HCT116 (cell line): Measurements from ENCODE around the gene AGMAT. TPM values are rescaled to one million over a fixed set of nuclear protein-coding genes. Genes with fewer than 3 reads are reported as not detected.
A peak's percentile ranks its signal among the peaks of the same experiment; 100 is the strongest.

ENCODE experiments used
- ATAC-seq: fragments of 200-7000 bp; cut with Tn5 transposase; 2 replicates; pipeline ENCODE4 v1.9.1; 2020; ENCODE audit warnings: mild to moderate bottlenecking, moderate library complexity
- BruUV-seq: library from RNA; stranded (reverse); fragments of 400-500 nt; replicated peaks from 2 replicates; lab custom pipeline; 2021; lab: Mats Ljungman, UMichigan
- CTCF ChIA-PET: fragments of 300-600 bp; sonication (Branson Sonifier 250); formaldehyde crosslinking; loops from one replicate; lab custom pipeline; 2021; ENCODE audit warnings: antibody characterized with exemption; lab: Charles Lee
- POLR2A ChIA-PET: fragments of 300-600, 350-600 bp; sonication (Branson Sonifier 250); formaldehyde crosslinking; loops from one replicate; lab custom pipeline; 2021; ENCODE audit warnings: antibody characterized with exemption; lab: Charles Lee
- RAD21 ChIA-PET, 2 experiments: fragments of 300-600 bp; sonication (Branson Sonifier 250); formaldehyde crosslinking; loops; one replicate each; lab custom pipeline; 2023; ENCODE audit warnings: low total read pairs in 2 of 2; ENCODE audit not compliant: uncharacterized antibody in 2 of 2, unreplicated experiment in 2 of 2, low non-redundant PET in 1 of 2; lab: Charles Lee
- DNase-seq: peaks from one replicate; pipeline ENCODE4 v3.0.0-alpha.2; 2010; ENCODE audit warnings: low read depth, low spot score
- H2AFZ ChIP-seq: fragments of 200-600 bp; shearing (Covaris generic), sonication (generic); 2 replicates; pipeline ENCODE4 v1.6.1; 2017; ENCODE audit warnings: low read depth, mixed run types, mixed read lengths, antibody characterized with exemption, low read length; ENCODE audit not compliant: poor library complexity, severe bottlenecking
- H3K27ac ChIP-seq: 2 replicates; pipeline ENCODE4 v1.5.1; 2012; ENCODE audit warnings: low read depth, low read length
- H3K27me3 ChIP-seq: fragments of 200-600 bp; sonication (generic); 2 replicates; pipeline ENCODE4 v1.6.1; 2016; ENCODE audit warnings: mixed run types, low read length, mixed read lengths; ENCODE audit not compliant: insufficient read depth
- H3K36me3 ChIP-seq, 2 experiments: fragments of 200-500 bp in 1 of 2; fragments of 200-600 bp in 1 of 2; sonication (Bioruptor generic) in 1 of 2; sonication (generic) in 1 of 2; 2 replicates each; pipeline versions ENCODE4 v1.5.1 to v1.6.1; 2014 to 2016; ENCODE audit warnings: low read length in 2 of 2, inconsistent platforms in 1 of 2, mixed read lengths in 1 of 2, mixed run types in 1 of 2; ENCODE audit not compliant: insufficient read depth in 2 of 2, control insufficient read depth in 1 of 2
- H3K4me1 ChIP-seq, 2 experiments: fragments of 200-600 bp in 1 of 2; sonication (generic) in 1 of 2; 2 replicates each; pipeline versions ENCODE4 v1.5.1 to v1.6.1; 2012 to 2017; ENCODE audit warnings: low read length in 2 of 2, inconsistent platforms in 1 of 2, mild to moderate bottlenecking in 1 of 2, mixed read lengths in 1 of 2, mixed run types in 1 of 2, moderate library complexity in 1 of 2; ENCODE audit not compliant: insufficient read depth in 2 of 2, control insufficient read depth in 1 of 2
- H3K4me2 ChIP-seq: fragments of 200-600 bp; sonication (generic); 2 replicates; pipeline ENCODE4 v1.6.1; 2017; ENCODE audit warnings: mixed run types, low read length, mixed read lengths
- H3K4me3 ChIP-seq, 2 experiments: fragments of 200-600 bp in 1 of 2; sonication (generic) in 1 of 2; replicated peaks in 1 of 2; 2 replicates each; pipeline ENCODE4 v1.5.1; 2011 to 2016; ENCODE audit warnings: low read length in 2 of 2, control low read depth in 1 of 2, low read depth in 1 of 2, mild to moderate bottlenecking in 1 of 2, mixed read lengths in 1 of 2, mixed run types in 1 of 2
- H3K79me2 ChIP-seq: fragments of 200-600 bp; sonication (generic); 2 replicates; pipeline ENCODE4 v1.6.1; 2017; ENCODE audit warnings: mild to moderate bottlenecking, mixed run types, low read length, moderate library complexity, mixed read lengths; ENCODE audit not compliant: insufficient read depth
- H3K9ac ChIP-seq: fragments of 200-600 bp; sonication (generic); 2 replicates; pipeline ENCODE4 v1.6.1; 2016; ENCODE audit warnings: low read length, mixed read lengths
- H3K9me2 ChIP-seq: fragments of 200-600 bp; sonication (generic), shearing (Covaris generic); 2 replicates; pipeline ENCODE4 v1.6.1; 2017; ENCODE audit warnings: mixed run types, mild to moderate bottlenecking, moderate library complexity; ENCODE audit not compliant: insufficient read depth
- H3K9me3 ChIP-seq, 2 experiments: fragments of 200-500 bp in 1 of 2; fragments of 200-600 bp in 1 of 2; sonication (Bioruptor generic) in 1 of 2; sonication (generic) in 1 of 2; 2 replicates each; pipeline ENCODE4 v1.6.1; 2014 to 2017; ENCODE audit warnings: low read length in 2 of 2, mixed read lengths in 2 of 2, inconsistent platforms in 1 of 2, low read depth in 1 of 2, mild to moderate bottlenecking in 1 of 2, mixed run types in 1 of 2, moderate library complexity in 1 of 2; ENCODE audit not compliant: control insufficient read depth in 1 of 2, insufficient read depth in 1 of 2
- H4K20me1 ChIP-seq: fragments of 200-600 bp; sonication (generic), shearing (Covaris generic); 2 replicates; pipeline ENCODE4 v1.6.1; 2017; ENCODE audit warnings: mixed run types, mild to moderate bottlenecking, moderate library complexity; ENCODE audit not compliant: insufficient read depth
- ATF3 ChIP-seq: IDR thresholded peaks from 2 replicates; pipeline ENCODE4 v1.6.1; 2012
- CTCF ChIP-seq, 3 experiments: fragments of 200-600 bp in 1 of 3; sonication (generic) in 1 of 3; IDR thresholded peaks in 2 of 3; conservative IDR thresholded peaks in 1 of 3; 2 replicates each; pipeline ENCODE4 v1.5.1; 2012 to 2017; ENCODE audit warnings: low read depth in 2 of 3, low read length in 2 of 3, antibody characterized with exemption in 1 of 3, borderline replicate concordance in 1 of 3, control low read depth in 1 of 3, mild to moderate bottlenecking in 1 of 3, mixed read lengths in 1 of 3, mixed run types in 1 of 3, moderate library complexity in 1 of 3; ENCODE audit not compliant: insufficient read depth in 1 of 3
- EGR1 ChIP-seq: IDR thresholded peaks from 2 replicates; pipeline ENCODE4 v1.6.1; 2012; ENCODE audit warnings: low read depth
- JUND ChIP-seq: IDR thresholded peaks from 2 replicates; pipeline ENCODE4 v1.6.1; 2012
- POLR2AphosphoS5 ChIP-seq: IDR thresholded peaks from 2 replicates; pipeline ENCODE4 v1.6.1; 2011; ENCODE audit warnings: mild to moderate bottlenecking, low read depth, low read length, moderate library complexity
- RAD21 ChIP-seq: IDR thresholded peaks from 2 replicates; pipeline ENCODE4 v1.6.1; 2012; ENCODE audit warnings: low read depth, mild to moderate bottlenecking
- SRF ChIP-seq: IDR thresholded peaks from 2 replicates; pipeline ENCODE4 v1.6.1; 2012; ENCODE audit warnings: low read depth
- TCF7L2 ChIP-seq: IDR thresholded peaks from 2 replicates; pipeline ENCODE4 v1.7.0; 2011; ENCODE audit warnings: borderline replicate concordance, inconsistent platforms; ENCODE audit not compliant: insufficient read depth, insufficient read length; ENCODE audit errors: extremely low read depth
- ZBTB33 ChIP-seq: IDR thresholded peaks from 2 replicates; pipeline ENCODE4 v1.6.1; 2011; ENCODE audit warnings: mild to moderate bottlenecking, low read length, moderate library complexity; ENCODE audit not compliant: insufficient replicate concordance; ENCODE audit errors: extremely low read depth
- intact Hi-C: fragments of 100-400 bp; cut with micrococcal nuclease; formaldehyde crosslinking; loops from 2 replicates; pipeline ENCODE4 v1.10.0; 2022
- total RNA-seq: library from RNA; stranded (reverse); gene quantifications from one replicate; pipeline ENCODE4 v1.2.1, GENCODE V29; 2021; ENCODE audit not compliant: unreplicated experiment

AGMAT gene
- total RNA-seq, 1 experiment from 2014 or later, result not detected

- H3K27me3 ChIP-seq, result no peaks in the 10 kb centered on the region
- ATAC-seq (0 out of 2 replicates have a peak, but pooled peaks have one; percentile 12), DNase-seq (no peak)
- BruUV-seq, result no TSS peak
- POLR2A ChIA-PET, result interaction anchor here (1.3 kb wide), 1 partner anchor 22 kb away, joined by 5 read pairs; the partner anchor contains the start of gene DDI2
- intact Hi-C loops, result loop anchor here (1.0 kb wide), 1 partner anchor 145 kb away; no protein-coding TSS in a partner anchor
- TF ChIP-seq POLR2AphosphoS5, result no peak
- no peak for TF ChIP-seq EGR1
- no peak for TF ChIP-seq ZBTB33
- no peak for TF ChIP-seq RAD21
- no peaks in the 10 kb centered on the region for H3K79me2 ChIP-seq
- CTCF ChIA-PET, result interaction anchor here (2.4 kb wide), 1 partner anchor 146 kb away, joined by 13 read pairs; the partner anchor contains the start of gene TMEM82
- no peaks in the 10 kb centered on the region for H3K4me1 ChIP-seq
- no peak overlapping the region for H3K4me3 ChIP-seq
- no peak overlapping the region for H3K4me2 ChIP-seq
- RAD21 ChIA-PET, result interaction anchor here in 1 of 2 experiments (1.1 kb wide), 1 partner anchor 145 kb away, joined by 5 read pairs; no protein-coding TSS in a partner anchor
- no peak overlapping the region for H2AFZ ChIP-seq
- no peak overlapping the region for H3K9ac ChIP-seq
- H3K27ac ChIP-seq, result no peak overlapping the region
- H3K9me2 ChIP-seq, result no peaks in the 10 kb centered on the region
- H4K20me1 ChIP-seq, result no peaks in the 10 kb centered on the region
- H3K36me3 ChIP-seq, result no peaks in the 10 kb centered on the region
- no peaks in the 10 kb centered on the region for H3K9me3 ChIP-seq
Measured at GRCh38 chr1:15595809-15596617, 11.2 kb upstream of the AGMAT start.

- no peak overlapping the region for H2AFZ ChIP-seq
- H3K79me2 ChIP-seq, result no peaks in the 10 kb centered on the region
Measured at GRCh38 chr1:15592285-15592684, 7.4 kb upstream of the AGMAT start.

More at GRCh38 chr1:15592285-15592684, 7.4 kb upstream of the AGMAT start:
- no TSS peak for BruUV-seq
- no peaks in the 10 kb centered on the region for H3K9me2 ChIP-seq
- no peak overlapping the region for H3K27ac ChIP-seq
- RAD21 ChIA-PET, result no interaction called here
- H3K9ac ChIP-seq, result no peak overlapping the region
- H4K20me1 ChIP-seq, result no peaks in the 10 kb centered on the region
- no peaks in the 10 kb centered on the region for H3K4me1 ChIP-seq
- POLR2A ChIA-PET, result no interaction called here
- no peaks in the 10 kb centered on the region for H3K36me3 ChIP-seq
- no peak overlapping the region for H3K4me3 ChIP-seq
- CTCF ChIA-PET, result interaction anchor here (1.6 kb wide), 1 partner anchor 149 kb away, joined by 8 read pairs; no protein-coding TSS in a partner anchor
- ATAC-seq, result no peak
- DNase-seq, result no peak
- no peak overlapping the region for H3K4me2 ChIP-seq
- H3K9me3 ChIP-seq, result no peaks in the 10 kb centered on the region
- no peak for TF ChIP-seq JUND
- no peak for TF ChIP-seq CTCF (IDR thresholded peaks at IDR 0.05 in 2 of 3, conservative IDR thresholded peaks at IDR 0.05 in 1 of 3; ENCODE audit: borderline replicate concordance in 1 of 3, insufficient read depth in 1 of 3, low read depth in 2 of 3, low read length in 2 of 3)
- TF ChIP-seq SRF, result no peak
- TF ChIP-seq TCF7L2, result no peak
- no peak for TF ChIP-seq ATF3
- no peak for TF ChIP-seq POLR2AphosphoS5
- TF ChIP-seq, all 23 proteins: peak for 0
- H3K27me3 ChIP-seq, result no peaks in the 10 kb centered on the region
- intact Hi-C loops, result loop anchor here (5.0 kb wide), 1 partner anchor 400 kb away; no protein-coding TSS in a partner anchor
